ENCODE measurements around the gene WAPL. TPM values are rescaled to one million over a fixed set of nuclear protein-coding genes. Genes with fewer than 3 reads are reported as not detected.

WAPL gene
- total and polyA plus RNA-seq, 9 of the 15 experiments (the other 6 are each of a cell fraction or from before 2014, with no cell fraction given): 14.3 to 36.4 (median 25.3) TPM

DNA sequence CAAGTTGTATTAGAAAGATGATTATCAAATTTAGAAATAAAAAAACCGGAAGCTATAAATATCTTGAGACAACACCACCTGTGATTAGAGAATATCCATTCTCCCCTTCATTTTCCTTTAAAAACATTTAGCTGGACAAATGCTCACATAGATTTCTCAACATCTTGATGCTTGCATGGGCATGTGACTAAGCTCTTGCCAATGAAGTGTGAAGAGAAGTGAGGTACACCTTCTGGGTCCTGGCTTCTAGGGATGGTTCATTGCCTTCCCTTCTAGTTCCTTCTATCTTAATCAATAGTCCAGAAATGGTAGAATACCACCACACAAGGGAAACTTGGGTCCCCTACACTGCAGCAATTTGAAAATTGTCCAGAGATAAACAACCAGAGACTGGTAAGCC lies 41.0 kb downstream of the WAPL start:
- BruUV-seq (replicated peaks): no TSS peak
- ChIA-PET CTCF (ENCODE audit: low intra/inter-chr PET ratio) (no interaction called here), POLR2A (no interaction called here)
- DNase-seq (ENCODE audit: extremely low read depth in 1 of 4, low spot score in 3 of 4): no peak
- in situ Hi-C loops (cut with MboI) (no loop called here), intact Hi-C loops (cut with micrococcal nuclease) (no loop called here)
- peaks cover 44% of the 10 kb centered on the region for H3K36me3 ChIP-seq (ENCODE audit: control insufficient read depth, insufficient read depth, low read length)
- TF ChIP-seq CBFA2T2 (conservative IDR thresholded peaks at IDR 0.05) (no peak), ZNF175 (CRISPR knock-in tag; IDR thresholded peaks at IDR 0.05; ENCODE audit: low read depth) (no peak), CTBP1 (IDR thresholded peaks at IDR 0.05; ENCODE audit: borderline replicate concordance) (no peak), BACH1 (tag; IDR thresholded peaks at IDR 0.05) (no peak), ZBTB17 (CRISPR knock-in tag; IDR thresholded peaks at IDR 0.05) (no peak), SP1 (CRISPR knock-in tag; IDR thresholded peaks at IDR 0.05) (no peak), RBM34 (IDR thresholded peaks at IDR 0.05; ENCODE audit: borderline replicate concordance, insufficient read depth, low read length) (no peak), EGR1 (conservative IDR thresholded peaks at IDR 0.05) (no peak), MTA2 (IDR thresholded peaks at IDR 0.05; ENCODE audit: low read depth) (no peak)
- H3K4me1 ChIP-seq (replicated peaks in 1 of 2; ENCODE audit: control insufficient read depth in 2 of 2, insufficient read depth in 2 of 2, low read length in 2 of 2): no peaks in the 10 kb centered on the region
- no peak overlapping the region for H3K4me2 ChIP-seq (ENCODE audit: insufficient read depth, low read length)
- 73% methylated on average over 1 of the region's 1 CpG for WGBS (ENCODE audit: insufficient coverage, low coverage, missing lambda C conversion rate)
- no peak for FAIRE-seq
- no peak overlapping the region for H2AFZ ChIP-seq (ENCODE audit: low read depth, low read length)
- no peaks in the 10 kb centered on the region for H3K9me1 ChIP-seq (ENCODE audit: control insufficient read depth, insufficient read depth, low read length)
- no peak overlapping the region for H3K27ac ChIP-seq (ENCODE audit: extremely low read depth, low read depth, low read length)
- no peaks in the 10 kb centered on the region for H3K9me3 ChIP-seq (replicated peaks; ENCODE audit: control insufficient read depth, insufficient read depth, low read depth, low read length)
- ATAC-seq: no peak
- no peaks in the 10 kb centered on the region for H4K20me1 ChIP-seq (replicated peaks; ENCODE audit: control insufficient read depth, insufficient read depth, low read length)
- peaks cover 9% of the 10 kb centered on the region; the same call in 1 of the 3 replicates for H3K79me2 ChIP-seq (ENCODE audit: control insufficient read depth, insufficient read depth, low read length)
- H3K4me3 ChIP-seq: no peak overlapping the region
- no peak overlapping the region for H3K9ac ChIP-seq (ENCODE audit: insufficient read depth in 1 of 2, low read depth in 2 of 2, low read length in 2 of 2)
- no peaks in the 10 kb centered on the region for H3K27me3 ChIP-seq (ENCODE audit: control insufficient read depth in 2 of 2, insufficient read depth in 2 of 2, low read length in 2 of 2)

All from K562 (cell line).